ENCODE results near the gene PKP1.

PKP1 gene

GRCh38 chr1:201354151-201354900 lies 71.0 kb downstream of the PKP1 start:
- Histone ChIP-seq H3K36me3 (ENCODE audit: control insufficient read depth, insufficient read depth, low read length) (no peaks in the 10 kb centered on the region), H3K9me3 (ENCODE audit: control insufficient read depth, low read length) (no peaks in the 10 kb centered on the region), H3K4me1 (ENCODE audit: control insufficient read depth, insufficient read depth, low read length) (no peaks in the 10 kb centered on the region), H3K27me3 (ENCODE audit: control insufficient read depth, insufficient read depth, low read length) (peaks cover 9% of the 10 kb centered on the region), H3K4me3 (ENCODE audit: low read length) (no peak overlapping the region), H3K9ac (ENCODE audit: low read length) (no peak overlapping the region)

GRCh38 chr1:201354901-201355295 lies 71.6 kb downstream of the PKP1 start:
- no peaks in the 10 kb centered on the region for H3K4me1 ChIP-seq (ENCODE audit: control insufficient read depth, insufficient read depth, low read length)
- no peaks in the 10 kb centered on the region for H3K9me3 ChIP-seq (ENCODE audit: control insufficient read depth, low read length)
- H3K9ac ChIP-seq (ENCODE audit: low read length): no peak overlapping the region
- no peak overlapping the region for H3K4me3 ChIP-seq (ENCODE audit: low read length)
- peaks cover 9% of the 10 kb centered on the region for H3K27me3 ChIP-seq (ENCODE audit: control insufficient read depth, insufficient read depth, low read length)
- H3K36me3 ChIP-seq (ENCODE audit: control insufficient read depth, insufficient read depth, low read length): no peaks in the 10 kb centered on the region

- Histone ChIP-seq H3K4me1 (ENCODE audit: control insufficient read depth, insufficient read depth, low read length) (no peaks in the 10 kb centered on the region), H3K27me3 (ENCODE audit: control insufficient read depth, insufficient read depth, low read length) (peaks cover 9% of the 10 kb centered on the region), H3K9ac (ENCODE audit: low read length) (no peak overlapping the region), H3K4me3 (ENCODE audit: low read length) (no peak overlapping the region), H3K36me3 (ENCODE audit: control insufficient read depth, insufficient read depth, low read length) (no peaks in the 10 kb centered on the region), H3K9me3 (ENCODE audit: control insufficient read depth, low read length) (no peaks in the 10 kb centered on the region)
These were observed 72.2 kb downstream of the PKP1 start for GRCh38 chr1:201355471-201355870.

- Histone ChIP-seq H3K4me3 (ENCODE audit: low read length) (no peak overlapping the region), H3K9ac (ENCODE audit: low read length) (no peak overlapping the region), H3K4me1 (ENCODE audit: control insufficient read depth, insufficient read depth, low read length) (no peaks in the 10 kb centered on the region), H3K9me3 (ENCODE audit: control insufficient read depth, low read length) (no peaks in the 10 kb centered on the region), H3K27me3 (ENCODE audit: control insufficient read depth, insufficient read depth, low read length) (peaks cover 9% of the 10 kb centered on the region), H3K36me3 (ENCODE audit: control insufficient read depth, insufficient read depth, low read length) (no peaks in the 10 kb centered on the region)
These were observed 72.9 kb downstream of the PKP1 start for GRCh38 chr1:201356236-201356635.

- Histone ChIP-seq H3K27me3 (ENCODE audit: control insufficient read depth, insufficient read depth, low read length) (peaks cover 10% of the 10 kb centered on the region), H3K9me3 (ENCODE audit: control insufficient read depth, low read length) (no peaks in the 10 kb centered on the region), H3K9ac (ENCODE audit: low read length) (no peak overlapping the region), H3K4me1 (ENCODE audit: control insufficient read depth, insufficient read depth, low read length) (no peaks in the 10 kb centered on the region), H3K36me3 (ENCODE audit: control insufficient read depth, insufficient read depth, low read length) (no peaks in the 10 kb centered on the region), H3K4me3 (ENCODE audit: low read length) (no peak overlapping the region)
These were observed 73.4 kb downstream of the PKP1 start for GRCh38 chr1:201356701-201357100.

GRCh38 chr1:201357211-201357610 lies 73.9 kb downstream of the PKP1 start:
- Histone ChIP-seq H3K4me1 (ENCODE audit: control insufficient read depth, insufficient read depth, low read length) (no peaks in the 10 kb centered on the region), H3K9ac (ENCODE audit: low read length) (no peak overlapping the region), H3K36me3 (ENCODE audit: control insufficient read depth, insufficient read depth, low read length) (no peaks in the 10 kb centered on the region), H3K9me3 (ENCODE audit: control insufficient read depth, low read length) (no peaks in the 10 kb centered on the region), H3K27me3 (ENCODE audit: control insufficient read depth, insufficient read depth, low read length) (peaks cover 15% of the 10 kb centered on the region), H3K4me3 (ENCODE audit: low read length) (no peak overlapping the region)

GRCh38 chr1:201357636-201358348 lies 74.5 kb downstream of the PKP1 start:
- Histone ChIP-seq H3K36me3 (ENCODE audit: control insufficient read depth, insufficient read depth, low read length) (no peaks in the 10 kb centered on the region), H3K4me1 (ENCODE audit: control insufficient read depth, insufficient read depth, low read length) (no peaks in the 10 kb centered on the region), H3K4me3 (ENCODE audit: low read length) (no peak overlapping the region), H3K9me3 (ENCODE audit: control insufficient read depth, low read length) (no peaks in the 10 kb centered on the region), H3K9ac (ENCODE audit: low read length) (no peak overlapping the region), H3K27me3 (ENCODE audit: control insufficient read depth, insufficient read depth, low read length) (peaks cover 21% of the 10 kb centered on the region)

GRCh38 chr1:201358596-201358995 lies 75.3 kb downstream of the PKP1 start:
- Histone ChIP-seq H3K36me3 (ENCODE audit: control insufficient read depth, insufficient read depth, low read length) (no peaks in the 10 kb centered on the region), H3K9me3 (ENCODE audit: control insufficient read depth, low read length) (no peaks in the 10 kb centered on the region), H3K9ac (ENCODE audit: low read length) (no peak overlapping the region), H3K4me1 (ENCODE audit: control insufficient read depth, insufficient read depth, low read length) (no peaks in the 10 kb centered on the region), H3K27me3 (ENCODE audit: control insufficient read depth, insufficient read depth, low read length) (peaks cover 23% of the 10 kb centered on the region), H3K4me3 (ENCODE audit: low read length) (no peak overlapping the region)

- no peaks in the 10 kb centered on the region for H3K9me3 ChIP-seq (ENCODE audit: control insufficient read depth, low read length)
- no peak overlapping the region for H3K4me3 ChIP-seq (ENCODE audit: low read length)
- no peak overlapping the region for H3K9ac ChIP-seq (ENCODE audit: low read length)
- H3K27me3 ChIP-seq (ENCODE audit: control insufficient read depth, insufficient read depth, low read length): peaks cover 20% of the 10 kb centered on the region
- no peaks in the 10 kb centered on the region for H3K4me1 ChIP-seq (ENCODE audit: control insufficient read depth, insufficient read depth, low read length)
- H3K36me3 ChIP-seq (ENCODE audit: control insufficient read depth, insufficient read depth, low read length): no peaks in the 10 kb centered on the region
These were observed 75.9 kb downstream of the PKP1 start for GRCh38 chr1:201359031-201359872.

GRCh38 chr1:201359873-201360210 lies 76.5 kb downstream of the PKP1 start:
- no peaks in the 10 kb centered on the region for H3K9me3 ChIP-seq (ENCODE audit: control insufficient read depth, low read length)
- H3K36me3 ChIP-seq (ENCODE audit: control insufficient read depth, insufficient read depth, low read length): no peaks in the 10 kb centered on the region
- H3K27me3 ChIP-seq (ENCODE audit: control insufficient read depth, insufficient read depth, low read length): peaks cover 18% of the 10 kb centered on the region
- H3K4me1 ChIP-seq (ENCODE audit: control insufficient read depth, insufficient read depth, low read length): no peaks in the 10 kb centered on the region
- H3K4me3 ChIP-seq (ENCODE audit: low read length): no peak overlapping the region
- no peak overlapping the region for H3K9ac ChIP-seq (ENCODE audit: low read length)

- peaks cover 18% of the 10 kb centered on the region for H3K27me3 ChIP-seq (ENCODE audit: control insufficient read depth, insufficient read depth, low read length)
- H3K4me3 ChIP-seq (ENCODE audit: low read length): no peak overlapping the region
- H3K4me1 ChIP-seq (ENCODE audit: control insufficient read depth, insufficient read depth, low read length): no peaks in the 10 kb centered on the region
- no peak overlapping the region for H3K9ac ChIP-seq (ENCODE audit: low read length)
- H3K9me3 ChIP-seq (ENCODE audit: control insufficient read depth, low read length): no peaks in the 10 kb centered on the region
- no peaks in the 10 kb centered on the region for H3K36me3 ChIP-seq (ENCODE audit: control insufficient read depth, insufficient read depth, low read length)
These were observed 77.2 kb downstream of the PKP1 start for GRCh38 chr1:201360486-201360885.
